ENCODE results near the gene SLC9A3.
"Not testable (repeated sequence)": the region's sequence is repeated elsewhere in the genome, so short reads cannot be mapped to it uniquely, and the experiment has no call there.

Gene SLC9A3

GRCh38 chr5:516980-517379 lies 7.3 kb downstream of the SLC9A3 start:
- 100% methylated on average over 2 of the region's 3 CpGs for WGBS (ENCODE audit: insufficient coverage, insufficient read length)

GRCh38 chr5:516338-516925 lies 7.8 kb downstream of the SLC9A3 start:
- H3K27ac ChIP-seq (ENCODE audit: low read length) = no peak overlapping the region
- H3K9me3 ChIP-seq (ENCODE audit: control insufficient read depth, insufficient read depth, low read length) = no peaks in the 10 kb centered on the region
- no peaks in the 10 kb centered on the region for H3K36me3 ChIP-seq (ENCODE audit: control insufficient read depth, insufficient read depth, low read length)
- H3K4me1 ChIP-seq (ENCODE audit: control insufficient read depth, insufficient read depth, low read length) = no peaks in the 10 kb centered on the region
- peaks cover 2% of the 10 kb centered on the region; the same call in 1 of the 2 replicates for H3K27me3 ChIP-seq (ENCODE audit: control insufficient read depth, insufficient read depth, low read length)
- no peak overlapping the region for H3K4me3 ChIP-seq (ENCODE audit: low read length)
- no peak for DNase-seq (ENCODE audit: low read depth, low spot score)
- no CpG with 5 or more reads among the region's 10 CpGs for WGBS (ENCODE audit: insufficient coverage, insufficient read length)

More at GRCh38 chr5:516980-517379, 7.3 kb downstream of the SLC9A3 start:
- Histone ChIP-seq H3K27ac (ENCODE audit: low read length) (no peak overlapping the region), H3K36me3 (ENCODE audit: control insufficient read depth, insufficient read depth, low read length) (no peaks in the 10 kb centered on the region), H3K4me1 (ENCODE audit: control insufficient read depth, insufficient read depth, low read length) (0 out of 2 replicates have a peak, but pooled peaks cover 1% of the 10 kb centered on the region), H3K9me3 (ENCODE audit: control insufficient read depth, insufficient read depth, low read length) (no peaks in the 10 kb centered on the region), H3K27me3 (ENCODE audit: control insufficient read depth, insufficient read depth, low read length) (peaks cover 2% of the 10 kb centered on the region; the same call in 1 of the 2 replicates), H3K4me3 (ENCODE audit: low read length) (no peak overlapping the region)
- DNase-seq (ENCODE audit: low read depth, low spot score) = no peak

GRCh38 chr5:515273-515836 lies 8.9 kb downstream of the SLC9A3 start:
- H3K36me3 ChIP-seq (ENCODE audit: control insufficient read depth, insufficient read depth, low read length) = no peaks in the 10 kb centered on the region
- no peak overlapping the region for H3K27ac ChIP-seq (ENCODE audit: low read length)
- no peak overlapping the region for H3K4me3 ChIP-seq (ENCODE audit: low read length)
- H3K27me3 ChIP-seq (ENCODE audit: control insufficient read depth, insufficient read depth, low read length) = peaks cover 4% of the 10 kb centered on the region; the same call in 1 of the 2 replicates
- WGBS (ENCODE audit: insufficient coverage, insufficient read length) = no CpG with 5 or more reads among the region's 11 CpGs
- H3K9me3 ChIP-seq (ENCODE audit: control insufficient read depth, insufficient read depth, low read length) = no peaks in the 10 kb centered on the region
- H3K4me1 ChIP-seq (ENCODE audit: control insufficient read depth, insufficient read depth, low read length) = no peaks in the 10 kb centered on the region
- DNase-seq (ENCODE audit: low read depth, low spot score) = no peak

GRCh38 chr5:514673-515072 lies 9.6 kb downstream of the SLC9A3 start:
- Histone ChIP-seq H3K4me3 (ENCODE audit: low read length) (no peak overlapping the region), H3K9me3 (ENCODE audit: control insufficient read depth, insufficient read depth, low read length) (no peaks in the 10 kb centered on the region), H3K4me1 (ENCODE audit: control insufficient read depth, insufficient read depth, low read length) (no peaks in the 10 kb centered on the region; the same call in 1 of the 2 replicates), H3K27ac (ENCODE audit: low read length) (no peak overlapping the region), H3K27me3 (ENCODE audit: control insufficient read depth, insufficient read depth, low read length) (peaks cover 5% of the 10 kb centered on the region; the same call in 1 of the 2 replicates), H3K36me3 (ENCODE audit: control insufficient read depth, insufficient read depth, low read length) (no peaks in the 10 kb centered on the region)
- WGBS (ENCODE audit: insufficient coverage, insufficient read length) = no CpG with 5 or more reads among the region's 8 CpGs
- no peak for DNase-seq (ENCODE audit: low read depth, low spot score)

GRCh38 chr5:514101-514485 lies 10.2 kb downstream of the SLC9A3 start:
- DNase-seq (ENCODE audit: low read depth, low spot score) = no peak
- WGBS (ENCODE audit: insufficient coverage, insufficient read length) = no CpG with 5 or more reads among the region's 12 CpGs
- peaks cover 7% of the 10 kb centered on the region; the same call in 1 of the 2 replicates for H3K27me3 ChIP-seq (ENCODE audit: control insufficient read depth, insufficient read depth, low read length)
- no peaks in the 10 kb centered on the region; the same call in 1 of the 2 replicates for H3K4me1 ChIP-seq (ENCODE audit: control insufficient read depth, insufficient read depth, low read length)
- no peaks in the 10 kb centered on the region for H3K36me3 ChIP-seq (ENCODE audit: control insufficient read depth, insufficient read depth, low read length)
- H3K4me3 ChIP-seq (ENCODE audit: low read length) = no peak overlapping the region
- H3K27ac ChIP-seq (ENCODE audit: low read length) = no peak overlapping the region
- no peaks in the 10 kb centered on the region for H3K9me3 ChIP-seq (ENCODE audit: control insufficient read depth, insufficient read depth, low read length)

DNA sequence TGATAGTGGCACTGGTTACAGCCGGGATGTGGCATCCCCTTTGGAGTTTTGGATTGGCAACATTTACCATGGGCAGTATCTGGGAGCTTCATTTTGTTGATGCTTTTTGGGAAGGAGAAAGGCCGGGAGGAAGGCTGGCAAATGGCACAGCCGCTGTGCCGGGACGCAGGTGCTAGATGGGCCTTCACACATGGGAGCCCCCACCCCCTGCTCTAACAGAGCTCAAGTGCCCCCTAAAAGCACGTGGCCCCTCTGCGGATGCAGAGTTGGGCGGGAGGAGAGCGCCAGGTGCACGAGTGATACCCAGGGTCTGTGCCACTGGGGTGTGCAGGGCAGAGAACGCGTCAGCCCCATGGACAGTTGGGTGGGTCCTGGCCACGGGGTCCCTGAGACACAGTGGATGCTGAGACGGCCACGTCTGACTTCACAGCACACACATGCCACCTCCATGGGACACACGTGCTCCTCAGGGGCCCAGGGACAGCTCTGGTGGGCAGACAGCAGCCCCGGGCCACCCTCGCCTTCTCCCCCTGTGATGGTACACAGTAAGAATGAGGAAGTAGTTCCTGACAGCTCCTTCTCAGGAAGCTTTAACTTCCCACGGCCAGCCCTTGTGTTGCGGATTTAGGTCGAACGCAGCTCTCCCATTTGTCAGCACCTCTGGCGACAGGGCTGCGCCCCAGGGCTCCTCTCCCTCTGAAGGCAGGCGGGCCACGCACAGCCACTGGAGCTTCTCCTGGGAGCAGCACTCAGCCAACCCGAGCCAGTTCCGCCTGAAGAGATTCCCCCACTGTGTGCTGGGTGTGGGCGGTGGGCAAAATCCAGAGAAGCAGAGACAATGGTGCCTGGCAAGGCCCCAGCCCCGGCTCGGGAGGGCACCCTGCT lies 10.8 kb downstream of the SLC9A3 start:
- H3K27me3 ChIP-seq (ENCODE audit: control insufficient read depth, insufficient read depth, low read length) = peaks cover 7% of the 10 kb centered on the region; the same call in 1 of the 2 replicates
- no peaks in the 10 kb centered on the region for H3K9me3 ChIP-seq (ENCODE audit: control insufficient read depth, insufficient read depth, low read length)
- no peak overlapping the region for H3K27ac ChIP-seq (ENCODE audit: low read length)
- no CpG with 5 or more reads among the region's 31 CpGs for WGBS (ENCODE audit: insufficient coverage, insufficient read length)
- no peaks in the 10 kb centered on the region; the same call in 1 of the 2 replicates for H3K4me1 ChIP-seq (ENCODE audit: control insufficient read depth, insufficient read depth, low read length)
- DNase-seq (ENCODE audit: low read depth, low spot score) = no peak
- no peaks in the 10 kb centered on the region for H3K36me3 ChIP-seq (ENCODE audit: control insufficient read depth, insufficient read depth, low read length)
- H3K4me3 ChIP-seq (ENCODE audit: low read length) = no peak overlapping the region

GRCh38 chr5:511476-511875 lies 12.8 kb downstream of the SLC9A3 start:
- no peak overlapping the region for H3K27ac ChIP-seq (ENCODE audit: low read length)
- no peaks in the 10 kb centered on the region for H3K9me3 ChIP-seq (ENCODE audit: control insufficient read depth, insufficient read depth, low read length)
- peaks cover 7% of the 10 kb centered on the region; the same call in 1 of the 2 replicates for H3K27me3 ChIP-seq (ENCODE audit: control insufficient read depth, insufficient read depth, low read length)
- DNase-seq (ENCODE audit: low read depth, low spot score) = no peak
- no peaks in the 10 kb centered on the region for H3K36me3 ChIP-seq (ENCODE audit: control insufficient read depth, insufficient read depth, low read length)
- no peaks in the 10 kb centered on the region; the same call in 1 of the 2 replicates for H3K4me1 ChIP-seq (ENCODE audit: control insufficient read depth, insufficient read depth, low read length)
- no peak overlapping the region for H3K4me3 ChIP-seq (ENCODE audit: low read length)
- no CpG with 5 or more reads among the region's 16 CpGs for WGBS (ENCODE audit: insufficient coverage, insufficient read length)

DNA sequence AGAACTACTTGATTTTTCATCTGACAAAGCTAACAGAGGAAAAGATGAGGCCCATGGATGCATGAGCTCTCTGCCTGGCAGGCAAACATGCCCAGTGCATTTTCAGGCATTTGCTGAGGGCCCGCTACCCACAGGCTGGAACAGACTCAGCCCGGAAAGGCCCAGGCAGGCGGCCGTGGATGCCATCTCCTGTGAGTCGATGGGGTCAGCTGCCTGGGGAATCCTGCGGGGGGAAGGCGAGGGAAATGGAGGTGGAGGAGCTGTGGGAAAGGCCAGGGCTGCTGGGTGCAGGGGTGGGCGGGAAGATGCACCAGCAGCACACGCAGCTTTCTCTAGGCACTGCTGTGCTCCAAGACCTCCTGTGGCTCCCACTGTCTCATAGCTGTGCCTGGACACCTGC lies 13.7 kb downstream of the SLC9A3 start:
- Histone ChIP-seq H3K27me3 (ENCODE audit: control insufficient read depth, insufficient read depth, low read length) (peaks cover 13% of the 10 kb centered on the region), H3K9me3 (ENCODE audit: control insufficient read depth, insufficient read depth, low read length) (no peaks in the 10 kb centered on the region), H3K4me3 (ENCODE audit: low read length) (no peak overlapping the region), H3K36me3 (ENCODE audit: control insufficient read depth, insufficient read depth, low read length) (no peaks in the 10 kb centered on the region), H3K4me1 (ENCODE audit: control insufficient read depth, insufficient read depth, low read length) (peaks cover 1% of the 10 kb centered on the region; the same call in 1 of the 2 replicates), H3K27ac (ENCODE audit: low read length) (no peak overlapping the region)
- DNase-seq (ENCODE audit: low read depth, low spot score) = no peak
- no CpG with 5 or more reads among the region's 9 CpGs for WGBS (ENCODE audit: insufficient coverage, insufficient read length)

DNA sequence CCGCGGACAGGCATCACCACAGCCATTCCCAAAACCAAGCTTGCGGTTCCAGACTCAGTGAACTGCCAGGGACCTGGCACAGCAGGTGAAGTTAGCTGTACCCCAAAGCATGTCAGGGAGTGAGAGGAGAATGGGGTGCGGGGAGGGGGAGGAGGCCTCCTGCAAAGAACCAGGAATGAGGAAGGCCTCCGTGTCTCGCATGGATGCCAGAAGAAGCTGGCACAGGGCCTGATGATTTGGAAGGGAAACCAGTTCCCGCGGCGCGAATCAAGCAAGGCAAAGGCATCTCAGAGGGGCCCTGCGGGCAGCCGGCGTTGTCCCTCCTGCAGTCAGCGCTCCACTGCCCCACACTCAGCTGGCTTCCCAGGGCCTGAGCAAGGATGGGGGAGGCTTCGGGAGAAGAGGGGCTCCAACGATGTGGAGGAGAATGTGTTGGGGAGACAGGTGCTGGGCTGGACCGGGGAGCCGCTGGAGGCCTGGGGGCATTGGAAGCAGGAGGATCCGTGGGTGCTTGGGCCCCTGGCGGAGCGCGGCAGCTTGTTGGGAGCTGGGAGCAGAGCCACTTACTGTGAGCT lies 14.6 kb downstream of the SLC9A3 start:
- Histone ChIP-seq H3K27ac (ENCODE audit: low read length) (no peak overlapping the region), H3K4me3 (ENCODE audit: low read length) (no peak overlapping the region), H3K4me1 (ENCODE audit: control insufficient read depth, insufficient read depth, low read length) (peaks cover 1% of the 10 kb centered on the region; the same call in 1 of the 2 replicates), H3K36me3 (ENCODE audit: control insufficient read depth, insufficient read depth, low read length) (no peaks in the 10 kb centered on the region), H3K9me3 (ENCODE audit: control insufficient read depth, insufficient read depth, low read length) (no peaks in the 10 kb centered on the region), H3K27me3 (ENCODE audit: control insufficient read depth, insufficient read depth, low read length) (peaks cover 14% of the 10 kb centered on the region)
- WGBS (ENCODE audit: insufficient coverage, insufficient read length) = no CpG with 5 or more reads among the region's 22 CpGs
- no peak for DNase-seq (ENCODE audit: low read depth, low spot score)

- H3K27me3 ChIP-seq (ENCODE audit: control insufficient read depth, insufficient read depth, low read length) = peaks cover 30% of the 10 kb centered on the region
- no CpG with 5 or more reads among the region's 42 CpGs for WGBS (ENCODE audit: insufficient coverage, insufficient read length)
- not testable (repeated sequence) for H3K27ac ChIP-seq (ENCODE audit: low read length); H3K4me3 ChIP-seq (ENCODE audit: low read length); DNase-seq (ENCODE audit: low read depth, low spot score); H3K4me1 ChIP-seq (ENCODE audit: control insufficient read depth, insufficient read depth, low read length); H3K36me3 ChIP-seq (ENCODE audit: control insufficient read depth, insufficient read depth, low read length); H3K9me3 ChIP-seq (ENCODE audit: control insufficient read depth, insufficient read depth, low read length)
Measured at GRCh38 chr5:507986-508575, 16.2 kb downstream of the SLC9A3 start.
